Naive B cell (primary cell): ENCODE measurements around the gene HSPA1A. TPM values are rescaled to one million over a fixed set of nuclear protein-coding genes. Genes with fewer than 3 reads are reported as not detected.

Experiments
- ATAC-seq, 2 donors: fragments of 150-1000 bp; cut with Tn5 transposase; 2 replicates each; pipeline ENCODE4 v1.10.0; 2021; ENCODE audit warnings: low read depth in 2 of 2, mild to moderate bottlenecking in 2 of 2, moderate library complexity in 2 of 2
- DNase-seq: peaks from one replicate; pipeline ENCODE4 v3.0.0; 2022
- H3K27ac Mint-ChIP-seq, 6 donors: one replicate each; pipeline ENCODE4 v1.8.0; 2020 to 2022; ENCODE audit warnings: mild to moderate bottlenecking in 6 of 6, mixed read lengths in 6 of 6, moderate library complexity in 5 of 6, inconsistent platforms in 2 of 6
- H3K27me3 Mint-ChIP-seq, 3 donors: one replicate each; pipeline ENCODE4 v1.8.0; 2021 to 2022; ENCODE audit warnings: mixed read lengths in 3 of 3, mild to moderate bottlenecking in 1 of 3
- H3K36me3 Mint-ChIP-seq, 2 donors: one replicate each; pipeline ENCODE4 v1.8.0; 2020 to 2022; ENCODE audit warnings: mixed read lengths in 2 of 2, inconsistent platforms in 1 of 2, mild to moderate bottlenecking in 1 of 2
- H3K4me1 Mint-ChIP-seq, 3 donors: one replicate each; pipeline ENCODE4 v1.8.0; 2020 to 2022; ENCODE audit warnings: mixed read lengths in 3 of 3, inconsistent platforms in 1 of 3, mild to moderate bottlenecking in 1 of 3, moderate library complexity in 1 of 3
- H3K4me3 Mint-ChIP-seq, 8 donors: one replicate each; pipeline ENCODE4 v1.8.0; 2020 to 2022; ENCODE audit warnings: mild to moderate bottlenecking in 8 of 8, mixed read lengths in 8 of 8, moderate library complexity in 8 of 8, inconsistent platforms in 2 of 8
- H3K9me3 Mint-ChIP-seq, 7 donors: one replicate each; pipeline ENCODE4 v1.8.0; 2020 to 2022; ENCODE audit warnings: mixed read lengths in 7 of 7, mild to moderate bottlenecking in 5 of 7, inconsistent platforms in 2 of 7, moderate library complexity in 1 of 7
- polyA plus RNA-seq, 6 donors: library from polyadenylated mRNA; unstranded; fragments of 300-500 nt; fragmentation: Illumina TruSeq; gene quantifications; one replicate each; pipeline ENCODE4 v1.2.3, GENCODE V29; 2021; ENCODE audit warnings: low read depth in 6 of 6

HSPA1A gene
- polyA plus RNA-seq = 10 to 100 TPM in 2 of 6 donors, 1 to 10 TPM in 3, under 1 TPM in 1; 0.23 to 12.1 (median 7.9) TPM

DNA sequence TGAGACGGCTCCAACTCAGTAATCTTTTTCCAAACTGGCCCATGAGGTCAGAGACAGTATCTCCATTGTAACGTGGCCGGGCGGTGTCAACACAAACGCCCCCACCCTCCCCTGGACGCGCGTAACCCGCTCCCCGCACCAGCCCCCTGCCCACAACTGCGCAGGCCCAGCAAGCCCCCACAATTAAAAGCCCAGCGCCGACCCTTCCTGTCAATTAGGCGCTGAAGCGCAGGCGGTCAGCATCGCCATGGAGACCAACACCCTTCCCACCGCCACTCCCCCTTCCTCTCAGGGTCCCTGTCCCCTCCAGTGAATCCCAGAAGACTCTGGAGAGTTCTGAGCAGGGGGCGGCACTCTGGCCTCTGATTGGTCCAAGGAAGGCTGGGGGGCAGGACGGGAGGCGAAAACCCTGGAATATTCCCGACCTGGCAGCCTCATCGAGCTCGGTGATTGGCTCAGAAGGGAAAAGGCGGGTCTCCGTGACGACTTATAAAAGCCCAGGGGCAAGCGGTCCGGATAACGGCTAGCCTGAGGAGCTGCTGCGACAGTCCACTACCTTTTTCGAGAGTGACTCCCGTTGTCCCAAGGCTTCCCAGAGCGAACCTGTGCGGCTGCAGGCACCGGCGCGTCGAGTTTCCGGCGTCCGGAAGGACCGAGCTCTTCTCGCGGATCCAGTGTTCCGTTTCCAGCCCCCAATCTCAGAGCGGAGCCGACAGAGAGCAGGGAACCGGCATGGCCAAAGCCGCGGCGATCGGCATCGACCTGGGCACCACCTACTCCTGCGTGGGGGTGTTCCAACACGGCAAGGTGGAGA lies at the start of gene HSPA1A, which contains the start of gene HSPA1L:
Gene HSPA1A (plus strand): TSS at position 519 of the 814 bp plus-strand sequence. CDS start 214 bp downstream, at position 733.
Gene HSPA1L (minus strand): TSS at position 259 of the 814 bp plus-strand sequence. CDS start 3,311 bp downstream, outside the sequence.
- Mint-ChIP-seq H3K4me1 (peaks cover 17 to 31% (median 31%) of the 10 kb centered on the region in 3 donors), H3K27ac (peak within 1 kb of the TSS; percentile 60 to 95 (median 84)), H3K4me3 (peak within 1 kb of the TSS; percentile 91 to 97 (median 94)), H3K9me3 (no peaks in the 10 kb centered on the region), H3K27me3 (no peaks in the 10 kb centered on the region), H3K36me3 (no peaks in the 10 kb centered on the region)
- ATAC-seq (peak; percentile 29 to 31), DNase-seq (no peak)

GRCh38 chr6:31765559-31765909 lies 49.8 kb upstream of the HSPA1A start:
- Mint-ChIP-seq H3K4me1 (peaks cover 8 to 13% (median 8%) of the 10 kb centered on the region in 3 donors), H3K36me3 (peaks cover 0 to 8% of the 10 kb centered on the region in 2 donors), H3K27ac (no peak overlapping the region), H3K27me3 (no peaks in the 10 kb centered on the region), H3K4me3 (no peak overlapping the region), H3K9me3 (no peaks in the 10 kb centered on the region)
- ATAC-seq (no peak), DNase-seq (no peak)

GRCh38 chr6:31765910-31766794 lies 49.2 kb upstream of the HSPA1A start:
- Mint-ChIP-seq H3K27me3 (no peaks in the 10 kb centered on the region), H3K27ac (no peak overlapping the region), H3K36me3 (peaks cover 0 to 2% of the 10 kb centered on the region in 2 donors), H3K9me3 (no peaks in the 10 kb centered on the region), H3K4me1 (peaks cover 8% of the 10 kb centered on the region in 3 donors), H3K4me3 (no peak overlapping the region)
- DNase-seq (no peak), ATAC-seq (no peak)

DNA sequence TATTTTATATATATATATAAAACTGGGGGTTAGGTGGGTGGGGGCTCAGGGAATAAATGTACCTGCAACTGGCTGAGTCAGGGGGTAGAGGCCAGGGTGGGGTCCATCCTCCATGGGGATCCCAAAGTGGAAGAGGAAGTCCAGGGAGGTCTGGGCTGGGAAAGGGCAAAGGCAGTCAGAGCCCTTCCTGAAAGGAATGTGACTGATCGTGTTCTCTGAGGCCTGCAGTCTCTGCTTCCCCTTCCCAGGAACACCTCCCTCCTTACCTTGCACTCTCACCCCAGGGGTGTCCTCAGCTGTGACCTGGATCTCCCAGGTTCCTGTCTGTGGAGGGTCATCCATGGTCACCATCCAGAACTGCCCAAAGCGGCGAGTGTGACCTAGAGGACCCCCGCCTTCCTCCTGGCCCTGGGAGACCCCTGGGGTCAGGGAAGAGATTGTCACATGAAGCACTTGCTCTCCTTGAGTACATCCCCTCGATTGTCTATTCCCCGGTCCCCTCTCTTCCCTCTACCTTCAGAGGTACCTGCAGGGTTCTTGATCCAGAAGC lies 48.2 kb upstream of the HSPA1A start:
- Mint-ChIP-seq H3K9me3 (no peaks in the 10 kb centered on the region), H3K36me3 (no peaks in the 10 kb centered on the region), H3K4me1 (peaks cover 6 to 8% (median 8%) of the 10 kb centered on the region in 3 donors), H3K27ac (peak overlapping the region in 1 of 6 donors; percentile 14), H3K27me3 (no peaks in the 10 kb centered on the region), H3K4me3 (no peak overlapping the region)
- ATAC-seq = no peak
- no peak for DNase-seq

GRCh38 chr6:31768363-31769257 lies 46.7 kb upstream of the HSPA1A start:
- DNase-seq (no peak), ATAC-seq (no peak)
- no peaks in the 10 kb centered on the region for H3K36me3 Mint-ChIP-seq
- no peaks in the 10 kb centered on the region for H3K9me3 Mint-ChIP-seq
- H3K4me3 Mint-ChIP-seq = no peak overlapping the region
- no peaks in the 10 kb centered on the region for H3K27me3 Mint-ChIP-seq
- H3K27ac Mint-ChIP-seq = peak overlapping the region in 1 of 6 donors; percentile 37
- H3K4me1 Mint-ChIP-seq = peaks cover 6 to 12% (median 8%) of the 10 kb centered on the region in 3 donors

GRCh38 chr6:31769684-31770371 lies 45.5 kb upstream of the HSPA1A start:
- peak overlapping the region in 2 of 6 donors; percentile 1 to 27 for H3K27ac Mint-ChIP-seq
- no peaks in the 10 kb centered on the region for H3K36me3 Mint-ChIP-seq
- peak overlapping the region in 1 of 8 donors; percentile 54 for H3K4me3 Mint-ChIP-seq
- peaks cover 6 to 12% (median 8%) of the 10 kb centered on the region in 3 donors for H3K4me1 Mint-ChIP-seq
- no peaks in the 10 kb centered on the region for H3K9me3 Mint-ChIP-seq
- ATAC-seq = peak; percentile 96 to 99
- H3K27me3 Mint-ChIP-seq = no peaks in the 10 kb centered on the region
- DNase-seq = peak; percentile 81

DNA sequence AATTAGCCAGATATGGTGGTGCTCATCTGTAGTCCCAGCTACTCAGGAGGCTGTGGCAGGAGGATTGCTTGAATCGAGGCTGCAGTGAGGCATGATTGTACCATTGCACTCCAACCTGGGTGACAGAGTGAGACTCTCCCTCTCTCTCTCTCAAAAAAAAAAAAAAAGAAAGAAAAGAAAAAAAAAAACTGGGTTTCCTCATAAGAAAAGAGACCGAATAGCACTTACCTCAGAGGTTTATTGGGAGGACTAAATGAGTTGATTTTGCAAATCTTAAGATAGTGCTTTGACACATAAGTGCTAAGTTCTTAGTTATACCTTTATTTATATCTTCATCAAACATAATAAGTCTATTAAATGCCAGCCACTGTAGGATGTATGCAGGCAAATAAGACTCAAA lies 44.5 kb upstream of the HSPA1A start:
- H3K36me3 Mint-ChIP-seq = no peaks in the 10 kb centered on the region
- no peak for ATAC-seq
- H3K4me3 Mint-ChIP-seq = no peak overlapping the region
- no peak for DNase-seq
- H3K4me1 Mint-ChIP-seq = peaks cover 8 to 15% (median 10%) of the 10 kb centered on the region in 3 donors
- no peak overlapping the region for H3K27ac Mint-ChIP-seq
- no peaks in the 10 kb centered on the region for H3K27me3 Mint-ChIP-seq
- H3K9me3 Mint-ChIP-seq = no peaks in the 10 kb centered on the region

DNA sequence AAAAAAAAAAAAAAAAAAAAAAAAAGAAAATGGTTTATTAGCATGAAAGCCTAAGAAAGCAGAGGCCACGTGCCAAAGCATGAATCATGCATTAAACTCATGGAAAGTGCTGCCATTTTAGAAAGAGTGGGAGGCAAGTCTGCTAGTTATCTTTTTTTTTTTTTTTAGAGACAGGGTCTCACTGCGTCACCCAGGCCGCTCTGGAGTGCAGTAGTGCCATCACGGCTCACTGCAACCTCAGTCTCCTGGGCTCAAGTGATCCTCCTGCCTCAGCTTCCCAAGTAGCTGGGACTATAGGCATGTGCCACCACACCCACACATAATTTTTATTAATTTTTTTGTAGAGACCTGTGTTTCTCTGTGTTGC lies 43.4 kb upstream of the HSPA1A start:
- no peak overlapping the region for H3K4me3 Mint-ChIP-seq
- H3K9me3 Mint-ChIP-seq = no peaks in the 10 kb centered on the region
- DNase-seq (no peak), ATAC-seq (no peak)
- no peaks in the 10 kb centered on the region for H3K27me3 Mint-ChIP-seq
- H3K36me3 Mint-ChIP-seq = no peaks in the 10 kb centered on the region
- no peak overlapping the region for H3K27ac Mint-ChIP-seq
- peaks cover 18 to 23% (median 18%) of the 10 kb centered on the region in 3 donors for H3K4me1 Mint-ChIP-seq

DNA sequence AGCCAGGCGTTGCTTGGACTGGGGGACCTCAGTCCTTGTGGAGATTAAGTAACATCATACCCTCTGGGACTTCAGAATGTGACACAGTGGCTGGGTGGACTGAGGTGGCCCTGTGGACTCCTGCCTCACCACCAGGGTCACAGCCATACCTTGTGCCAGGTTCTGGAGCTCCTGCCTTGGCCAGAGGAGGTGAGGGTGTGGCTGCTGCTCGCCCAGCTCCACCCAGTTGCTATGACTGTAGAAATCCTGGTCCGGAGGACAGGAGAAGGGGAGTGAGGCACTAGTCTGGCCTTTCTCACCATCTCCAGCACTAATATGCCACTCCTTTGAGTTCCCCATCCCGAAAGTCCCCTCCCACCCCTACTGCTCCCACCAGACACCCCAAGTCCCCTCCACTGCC lies 40.2 kb upstream of the HSPA1A start:
- Mint-ChIP-seq H3K27ac (peak overlapping the region in 1 of 6 donors; percentile 47), H3K36me3 (no peaks in the 10 kb centered on the region), H3K27me3 (no peaks in the 10 kb centered on the region), H3K9me3 (no peaks in the 10 kb centered on the region), H3K4me3 (no peak overlapping the region), H3K4me1 (peaks cover 19 to 22% (median 21%) of the 10 kb centered on the region in 3 donors)
- DNase-seq = no peak
- no peak for ATAC-seq

DNA sequence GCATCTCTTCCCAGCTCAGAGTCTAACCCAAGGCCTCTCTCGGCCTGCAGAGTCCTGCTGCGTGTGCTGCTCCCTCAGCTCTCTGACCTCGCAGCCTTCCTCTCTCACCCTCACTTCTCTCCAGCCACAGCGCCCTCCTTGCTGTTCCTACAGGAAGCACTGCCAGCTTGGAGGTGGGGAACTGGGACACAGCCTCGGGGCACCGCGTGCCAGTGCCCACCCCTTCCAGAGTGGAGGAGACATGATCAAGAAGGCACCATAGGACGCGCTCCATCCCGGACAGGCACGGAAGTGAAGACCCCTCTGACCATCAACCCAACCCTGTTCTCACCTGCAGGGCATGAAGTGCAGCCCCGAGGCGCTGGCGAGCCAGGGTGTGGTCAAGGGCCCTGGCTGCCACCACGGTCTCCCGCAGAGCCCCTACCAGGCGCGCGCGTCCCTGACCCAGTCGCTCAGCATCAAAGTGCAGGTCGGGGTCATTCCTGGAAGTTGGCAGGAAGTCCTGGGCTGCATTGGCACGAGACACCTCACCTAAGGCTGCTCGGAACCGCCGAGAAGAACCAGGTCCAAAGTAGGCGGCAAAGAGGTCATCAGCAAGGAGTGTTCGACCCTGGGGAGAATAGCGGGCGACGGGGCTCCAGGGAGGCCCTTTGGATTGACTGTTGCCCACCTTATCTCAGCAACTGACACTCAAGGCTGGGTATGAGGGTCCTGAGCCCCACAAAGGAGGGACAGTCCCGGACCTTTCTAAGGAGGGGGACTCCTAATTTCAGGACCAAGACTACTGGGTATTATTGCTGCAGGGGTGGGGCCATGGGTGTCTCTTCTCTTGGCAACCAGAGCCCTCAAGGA lies 39.5 kb upstream of the HSPA1A start:
- DNase-seq (no peak), ATAC-seq (no peak)
- Mint-ChIP-seq H3K4me3 (peak overlapping the region in 2 of 8 donors; percentile 54 to 60), H3K27ac (peak overlapping the region in 5 of 6 donors; percentile 35 to 94 (median 68)), H3K27me3 (no peaks in the 10 kb centered on the region), H3K36me3 (no peaks in the 10 kb centered on the region), H3K9me3 (no peaks in the 10 kb centered on the region), H3K4me1 (peaks cover 19 to 22% (median 21%) of the 10 kb centered on the region in 3 donors)

- Mint-ChIP-seq H3K27me3 (no peaks in the 10 kb centered on the region), H3K27ac (peak overlapping the region in 5 of 6 donors; percentile 35 to 94 (median 68)), H3K36me3 (no peaks in the 10 kb centered on the region), H3K9me3 (no peaks in the 10 kb centered on the region), H3K4me3 (peak overlapping the region in 3 of 8 donors; percentile 21 to 60 (median 54)), H3K4me1 (peaks cover 19 to 22% (median 21%) of the 10 kb centered on the region in 3 donors)
- ATAC-seq (peak in 1 of 2 donors; percentile 17), DNase-seq (no peak)
These were observed 38.8 kb upstream of the HSPA1A start for GRCh38 chr6:31776485-31776988.
